Measurements from ENCODE around the gene MOSPD3. TPM values are rescaled to one million over a fixed set of nuclear protein-coding genes. Genes with fewer than 3 reads are reported as not detected.

Gene MOSPD3
- total and polyA plus RNA-seq, 2 of the 8 experiments (the other 6 are each of a cell fraction or from before 2014, with no cell fraction given): 20.7 to 21.4 TPM

DNA sequence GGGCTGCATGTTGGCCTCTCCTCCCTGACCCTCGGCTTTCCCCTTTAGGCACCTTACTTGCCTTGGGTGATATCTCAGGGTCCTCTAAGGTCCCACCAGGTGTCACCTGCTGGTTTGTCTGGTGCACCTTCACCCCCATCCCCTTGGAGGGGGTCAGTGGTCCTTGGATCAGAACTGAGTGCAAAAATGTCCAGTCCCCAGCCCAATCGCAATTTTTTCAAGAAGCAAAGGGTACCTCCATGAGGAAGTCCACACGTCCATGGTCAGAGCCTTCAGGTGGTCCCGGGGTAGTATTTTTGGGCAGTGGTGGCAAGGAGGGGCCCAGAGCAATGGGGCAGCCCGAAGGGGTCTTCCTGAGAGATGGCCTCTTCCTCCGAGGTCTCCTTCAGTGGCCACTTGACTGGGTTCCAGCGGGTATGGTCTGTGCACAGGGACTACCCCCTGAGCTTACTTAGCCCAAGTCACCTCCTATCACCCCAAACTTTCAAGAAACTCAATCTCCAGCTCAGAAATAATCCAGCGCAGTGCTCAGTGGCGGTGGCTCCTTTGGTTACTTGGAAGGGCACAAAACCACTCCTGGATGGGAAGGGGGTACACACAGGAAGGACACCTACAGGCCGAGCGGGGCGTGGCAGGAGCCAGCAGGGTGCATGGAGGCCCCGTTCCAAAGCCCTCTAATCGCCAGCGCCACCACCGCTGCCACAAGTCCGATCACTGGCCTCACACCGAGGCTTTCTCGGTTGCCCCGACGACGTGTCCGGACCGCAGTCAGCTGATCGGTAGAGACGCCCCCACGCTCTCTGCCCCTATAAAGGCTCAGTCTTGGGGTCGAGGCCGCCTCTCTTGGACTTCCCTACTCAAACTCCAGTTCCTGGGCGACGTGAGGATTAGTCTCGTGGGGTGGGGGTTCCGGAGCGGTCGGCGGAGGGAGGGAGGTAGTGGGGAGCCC, 43.2 kb upstream of the MOSPD3 start:
- CTCF ChIA-PET (ENCODE audit: partially characterized antibody): interaction anchor here (0.5 to 12.7 kb wide), 12 partner anchors 10 to 444 kb away, joined by 3 to 341 read pairs (median 4); partner anchors contain the start of genes AGFG2, FBXO24, LRCH4 and MBLAC1
- Histone ChIP-seq H2AFZ (ENCODE audit: low read length) (no peak overlapping the region), H4K91ac (replicated peaks; ENCODE audit: insufficient read length, low read length) (peak overlapping the region; percentile 19), H3K9ac (replicated peaks in 1 of 4; ENCODE audit: extremely low read depth in 1 of 4, low read depth in 3 of 4, low read length in 3 of 4) (0 out of 7 replicates have a peak overlapping the region, but pooled peaks of 1 of the 4 experiments have one; percentile 2), H3K79me1 (ENCODE audit: low read depth, low read length) (peaks cover 2% of the 10 kb centered on the region; the same call in 1 of the 2 replicates), H2BK120ac (replicated peaks; ENCODE audit: low read depth, low read length) (no peak overlapping the region), H2AK5ac (ENCODE audit: low read depth, low read length) (peak overlapping the region; percentile 65; the same call in 1 of the 2 replicates), H3K4me1 (replicated peaks in 1 of 4; ENCODE audit: control insufficient read depth in 3 of 4, insufficient read depth in 4 of 4, low read length in 3 of 4) (peaks cover 0 to 46% (median 27%) of the 10 kb centered on the region in 4 experiments; a peak in 6 of 7 replicates), H3K27me3 (replicated peaks in 1 of 4; ENCODE audit: control insufficient read depth in 3 of 4, extremely low read depth in 1 of 4, insufficient read depth in 3 of 4, low read length in 3 of 4) (peaks cover 0 to 4% (median under 1%) of the 10 kb centered on the region in 4 experiments; a peak in 1 of 7 replicates), H2BK12ac (ENCODE audit: low read depth, low read length) (peak overlapping the region; percentile 43; the same call in 1 of the 2 replicates), H3K4me2 (ENCODE audit: insufficient read depth in 1 of 2, low read depth in 2 of 2, low read length in 2 of 2) (peak overlapping the region; percentile 74 to 96), H3K23ac (ENCODE audit: insufficient read length) (no peak overlapping the region), H4K5ac (ENCODE audit: insufficient read length, low read depth, low read length) (no peak overlapping the region), H4K8ac (ENCODE audit: extremely low read depth, insufficient read depth, low read length) (no peak overlapping the region), H3K79me2 (ENCODE audit: control insufficient read depth in 1 of 2, insufficient read depth in 2 of 2, low read length in 2 of 2) (no peaks in the 10 kb centered on the region), H3K9me3 (ENCODE audit: insufficient read depth in 2 of 2, low read depth in 1 of 2, low read length in 1 of 2) (no peaks in the 10 kb centered on the region), H3K4ac (replicated peaks; ENCODE audit: insufficient read length, low read depth, low read length) (no peak overlapping the region), H2BK20ac (ENCODE audit: low read length) (no peak overlapping the region), H3K18ac (ENCODE audit: extremely low read depth, low read length) (peak overlapping the region; percentile 88; the same call in 1 of the 2 replicates), H3K4me3 (ENCODE audit: extremely low read depth in 1 of 4, insufficient read depth in 2 of 4, low read depth in 3 of 4, low read length in 4 of 4) (peak overlapping the region; percentile 42 to 66 (median 44)), H3K27ac (ENCODE audit: low read depth, low read length) (no peak overlapping the region), H3K14ac (ENCODE audit: insufficient read length) (no peak overlapping the region), H2BK5ac (ENCODE audit: low read depth, low read length) (peak overlapping the region; percentile 44; the same call in 1 of the 2 replicates), H3K56ac (replicated peaks; ENCODE audit: insufficient read length, low read depth, low read length) (no peak overlapping the region), H3K23me2 (ENCODE audit: low read depth, low read length) (peaks cover 8% of the 10 kb centered on the region; the same call in 1 of the 2 replicates), H3K36me3 (ENCODE audit: control insufficient read depth in 2 of 4, insufficient read depth in 4 of 4, low read length in 3 of 4) (peaks cover 0 to 3% (median 0%) of the 10 kb centered on the region in 4 experiments; a peak in 1 of 8 replicates), H4K20me1 (replicated peaks in 1 of 2; ENCODE audit: control insufficient read depth in 1 of 2, insufficient read depth in 2 of 2, low read length in 2 of 2) (peaks cover 0 to 1% of the 10 kb centered on the region in 2 experiments), H2BK15ac (ENCODE audit: low read length) (peak overlapping the region; percentile 88; the same call in 1 of the 2 replicates)
- WGBS, 2 experiments (ENCODE audit: extremely low coverage in 1 of 2, insufficient coverage in 1 of 2, insufficient read length in 1 of 2, insufficient replicate concordance in 2 of 2, low coverage in 1 of 2, low lambda C conversion rate in 2 of 2, missing lambda C conversion rate in 1 of 2): 28% methylated on average over 26 of the region's 36 CpGs; no CpG with 5 or more reads in 1 of the 2 experiments
- FAIRE-seq: peak; percentile 93
- DNase-seq (ENCODE audit: low read depth in 1 of 2, low spot score in 2 of 2): peak; percentile 67 to 86
- POLR2A ChIA-PET (ENCODE audit: partially characterized antibody): interaction anchor here (0.8 to 2.3 kb wide), 16 partner anchors 9 to 154 kb away, joined by 3 to 14 read pairs (median 3); partner anchors contain the start of genes AGFG2, FBXO24 and LRCH4
- TF ChIP-seq, protein P1, sequence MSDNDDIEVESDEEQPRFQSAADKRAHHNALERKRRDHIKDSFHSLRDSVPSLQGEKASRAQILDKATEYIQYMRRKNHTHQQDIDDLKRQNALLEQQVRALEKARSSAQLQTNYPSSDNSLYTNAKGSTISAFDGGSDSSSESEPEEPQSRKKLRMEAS (IDR thresholded peaks at IDR 0.05): peak; percentile 66
